GM23338 (cell line): ENCODE measurements around the gene FOXJ3. TPM values are rescaled to one million over a fixed set of nuclear protein-coding genes. Genes with fewer than 3 reads are reported as not detected.

Experiments
- ATAC-seq: fragments of 200-7000 bp; cut with Tn5 transposase; 3 replicates; pipeline ENCODE4 v1.9.1; 2020
- DNase-seq: peaks from one replicate; pipeline ENCODE4 v3.0.0-alpha.2; 2015; ENCODE audit warnings: low spot score
- H2AFZ ChIP-seq: fragments of 200-600 bp; sonication (generic); 2 replicates; pipeline ENCODE4 v1.8.0; 2016; ENCODE audit warnings: antibody characterized with exemption, mild to moderate bottlenecking, moderate library complexity
- H3F3A ChIP-seq: fragments of 200-600 bp; sonication (generic); replicated peaks from 2 replicates; pipeline ENCODE4 v1.8.0; 2017; ENCODE audit warnings: antibody characterized with exemption, mixed run types, low read depth
- H3K27ac ChIP-seq: fragments of 200-600 bp; sonication (generic); 2 replicates; pipeline ENCODE4 v1.6.1; 2016; ENCODE audit warnings: low read depth
- H3K27me3 ChIP-seq: fragments of 200-600 bp; sonication (generic); 2 replicates; pipeline ENCODE4 v1.8.0; 2016; ENCODE audit warnings: mild to moderate bottlenecking, mixed run types, moderate library complexity; ENCODE audit not compliant: insufficient read depth
- H3K36me3 ChIP-seq: fragments of 200-600 bp; sonication (generic); 2 replicates; pipeline ENCODE4 v1.8.0; 2016; ENCODE audit warnings: mild to moderate bottlenecking; ENCODE audit not compliant: insufficient read depth
- H3K4me1 ChIP-seq: fragments of 200-600 bp; sonication (generic); 2 replicates; pipeline ENCODE4 v1.8.0; 2016; ENCODE audit warnings: mild to moderate bottlenecking, moderate library complexity; ENCODE audit not compliant: insufficient read depth
- H3K4me2 ChIP-seq: fragments of 200-600 bp; sonication (generic); 2 replicates; pipeline ENCODE4 v1.7.1; 2017; ENCODE audit warnings: mixed run types
- H3K4me3 ChIP-seq: fragments of 200-600 bp; sonication (generic); 2 replicates; pipeline ENCODE4 v1.6.1; 2016; ENCODE audit warnings: mixed run types
- H3K79me2 ChIP-seq: fragments of 200-600 bp; sonication (generic); replicated peaks from 2 replicates; pipeline ENCODE4 v1.8.0; 2017; ENCODE audit warnings: mild to moderate bottlenecking; ENCODE audit not compliant: insufficient read depth
- H3K9me2 ChIP-seq: fragments of 200-600 bp; sonication (generic); 2 replicates; pipeline ENCODE4 v1.8.0; 2017; ENCODE audit not compliant: insufficient read depth
- H4K20me1 ChIP-seq: fragments of 200-600 bp; sonication (generic); replicated peaks from 2 replicates; pipeline ENCODE4 v1.8.0; 2017; ENCODE audit warnings: mild to moderate bottlenecking; ENCODE audit not compliant: insufficient read depth
- H3K27ac Mint-ChIP-seq: 2 replicates; pipeline ENCODE4 v1.8.0; 2020; ENCODE audit warnings: inconsistent platforms, mild to moderate bottlenecking, moderate library complexity, mixed read lengths
- H3K27me3 Mint-ChIP-seq: 3 replicates; pipeline ENCODE4 v1.8.0; 2022; ENCODE audit warnings: low read depth, mild to moderate bottlenecking, moderate library complexity, mixed read lengths, inconsistent platforms; ENCODE audit not compliant: insufficient read depth, poor library complexity
- H3K36me3 Mint-ChIP-seq: 3 replicates; pipeline ENCODE4 v1.8.0; 2021; ENCODE audit warnings: low read depth, mild to moderate bottlenecking, inconsistent platforms, moderate library complexity, mixed read lengths
- H3K4me1 Mint-ChIP-seq: 3 replicates; pipeline ENCODE4 v1.8.0; 2020; ENCODE audit warnings: mild to moderate bottlenecking, inconsistent platforms, mixed read lengths
- H3K4me3 Mint-ChIP-seq: 3 replicates; pipeline ENCODE4 v1.8.0; 2021; ENCODE audit warnings: moderate library complexity, mild to moderate bottlenecking, inconsistent platforms, mixed read lengths
- H3K9me3 Mint-ChIP-seq: 3 replicates; pipeline ENCODE4 v1.8.0; 2020; ENCODE audit warnings: moderate library complexity, mild to moderate bottlenecking, inconsistent platforms, mixed read lengths
- CTCF ChIP-seq, 2 experiments: fragments of 200-600 bp in 1 of 2; sonication (generic) in 1 of 2; conservative IDR thresholded peaks; 2 replicates each; pipeline versions ENCODE4 v1.5.1 to v1.6.1; 2016 to 2017; ENCODE audit warnings: antibody characterized with exemption in 2 of 2, low read depth in 2 of 2, mild to moderate bottlenecking in 2 of 2, moderate library complexity in 1 of 2
- NANOG ChIP-seq: IDR thresholded peaks from 2 replicates; pipeline ENCODE4 v1.6.1; 2016; ENCODE audit warnings: antibody characterized with exemption, borderline replicate concordance
- POLR2AphosphoS5 ChIP-seq: IDR thresholded peaks from 2 replicates; pipeline ENCODE4 v1.6.1; 2016; ENCODE audit warnings: antibody characterized with exemption, low read depth
- ZNF114 ChIP-seq: fragments of 250-450 bp; sonication (Bioruptor Pico); IDR thresholded peaks from 2 replicates; pipeline ENCODE4 v1.5.0; 2020; ENCODE audit warnings: mild to moderate bottlenecking, moderate library complexity
- ZNF462 ChIP-seq: fragments of 250-450 bp; sonication (Bioruptor Pico); IDR thresholded peaks from 2 replicates; pipeline ENCODE4 v1.5.0; 2020; ENCODE audit warnings: mild to moderate bottlenecking, moderate library complexity
- polyA plus RNA-seq: library from polyadenylated mRNA; unstranded; fragments of >200 nt; fragmentation: Nextera tagmentation; extraction: Ambion mirVana; gene quantifications from 2 replicates; pipeline ENCODE4 v1.2.1, GENCODE V29; 2016
- total RNA-seq: library from RNA; depleted of rRNA; stranded (reverse); fragments of >200 nt; shearing (Covaris generic); gene quantifications from 2 replicates; pipeline ENCODE4 v1.2.3, GENCODE V29; 2014

Gene FOXJ3
- total and polyA plus RNA-seq, 2 experiments from 2014 or later = 36.6 to 53.3 TPM

- Histone ChIP-seq H3K36me3 (no peaks in the 10 kb centered on the region), H3K27me3 (no peaks in the 10 kb centered on the region), H3F3A (no peaks in the 10 kb centered on the region), H3K9me2 (no peaks in the 10 kb centered on the region), H3K4me1 (peaks cover 13% of the 10 kb centered on the region), H4K20me1 (peaks cover 75% of the 10 kb centered on the region), H3K4me3 (no peak overlapping the region), H2AFZ (no peak overlapping the region), H3K79me2 (peaks cover 99% of the 10 kb centered on the region), H3K27ac (no peak overlapping the region), H3K4me2 (no peak overlapping the region)
- H3K36me3 Mint-ChIP-seq = no peaks in the 10 kb centered on the region; the same call in 2 of the 3 replicates
- H3K27ac Mint-ChIP-seq = no peak overlapping the region
- H3K4me1 Mint-ChIP-seq = peaks cover 53% of the 10 kb centered on the region
- TF ChIP-seq ZNF114 (CRISPR knock-in tag) (no peak), POLR2AphosphoS5 (no peak), NANOG (no peak), ZNF462 (CRISPR knock-in tag) (no peak)
- DNase-seq (no peak), ATAC-seq (no peak)
- H3K9me3 Mint-ChIP-seq = no peaks in the 10 kb centered on the region
- H3K27me3 Mint-ChIP-seq = peaks cover 3% of the 10 kb centered on the region
- no peak overlapping the region for H3K4me3 Mint-ChIP-seq
These were observed 6.0 kb downstream of the FOXJ3 start for GRCh38 chr1:42328916-42329496.

DNA sequence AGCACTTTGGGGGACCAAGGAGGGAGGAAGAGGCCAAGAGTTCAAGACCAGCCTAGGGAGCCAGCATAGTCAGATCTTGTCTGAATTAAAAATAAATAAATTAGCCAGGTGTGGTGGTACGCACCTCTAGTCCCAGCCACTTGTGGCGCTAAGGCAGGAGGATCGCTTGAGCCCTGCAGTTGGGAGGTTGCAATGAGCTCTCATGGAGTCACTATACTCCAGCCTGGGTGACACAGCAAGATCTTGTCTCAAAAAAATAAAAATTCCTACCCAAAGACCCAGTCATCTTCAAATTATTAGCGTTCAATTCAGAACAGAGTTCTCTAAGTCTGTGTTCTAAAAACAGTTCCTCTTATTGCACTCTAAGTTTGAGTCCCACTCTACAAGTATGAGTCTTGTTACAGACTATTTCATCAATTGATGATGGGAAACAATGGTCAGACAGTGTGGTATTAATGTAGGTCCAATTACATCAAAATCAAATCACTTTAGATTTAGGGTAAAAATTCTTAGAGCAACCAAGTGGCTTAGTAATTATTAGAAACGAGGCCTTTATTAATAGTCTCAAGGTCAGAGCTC is 6.9 kb downstream of the FOXJ3 start:
- DNase-seq = peak; percentile 44
- ATAC-seq = peak; percentile 85
- Mint-ChIP-seq H3K4me3 (no peak overlapping the region), H3K9me3 (no peaks in the 10 kb centered on the region), H3K27me3 (no peaks in the 10 kb centered on the region), H3K4me1 (peaks cover 48% of the 10 kb centered on the region), H3K36me3 (no peaks in the 10 kb centered on the region), H3K27ac (peak overlapping the region; percentile 89)
- TF ChIP-seq CTCF (conservative IDR thresholded peaks at IDR 0.05; ENCODE audit: low read depth in 2 of 2) (peak; percentile 11 to 24; a peak in 3 of 4 replicates), ZNF114 (CRISPR knock-in tag) (no peak)
- peaks cover 76% of the 10 kb centered on the region for H4K20me1 ChIP-seq
- H3K4me1 ChIP-seq = peaks cover 8% of the 10 kb centered on the region
- H3K4me2 ChIP-seq = no peak overlapping the region
- H3K27ac ChIP-seq = no peak overlapping the region
- no peak overlapping the region for H2AFZ ChIP-seq
- no peaks in the 10 kb centered on the region for H3K36me3 ChIP-seq
- H3K27me3 ChIP-seq = no peaks in the 10 kb centered on the region
- no peaks in the 10 kb centered on the region for H3K9me2 ChIP-seq
- H3F3A ChIP-seq = no peaks in the 10 kb centered on the region
- peaks cover 98% of the 10 kb centered on the region for H3K79me2 ChIP-seq
- H3K4me3 ChIP-seq = no peak overlapping the region
